LNCaP clone FGC (cell line): Measurements from ENCODE around the gene CES2.
"Not testable (repeated sequence)": the region's sequence is repeated elsewhere in the genome, so short reads cannot be mapped to it uniquely, and the experiment has no call there.

ENCODE experiments used
- DNase-seq: peaks from one replicate; pipeline ENCODE4 v3.0.0-alpha.2; 2011; ENCODE audit warnings: low read depth
- H3K4me3 ChIP-seq: 2 replicates; pipeline ENCODE4 v1.5.1; 2011; ENCODE audit warnings: mild to moderate bottlenecking, low read depth, low read length, control low read depth
- TF ChIP-seq, protein P1 (sequence below): IDR thresholded peaks from 2 replicates; pipeline ENCODE4 v1.5.1; 2012; ENCODE audit warnings: mild to moderate bottlenecking; ENCODE audit not compliant: control insufficient read depth, insufficient read depth; ENCODE audit errors: extremely low read depth

The CES2 gene

DNA sequence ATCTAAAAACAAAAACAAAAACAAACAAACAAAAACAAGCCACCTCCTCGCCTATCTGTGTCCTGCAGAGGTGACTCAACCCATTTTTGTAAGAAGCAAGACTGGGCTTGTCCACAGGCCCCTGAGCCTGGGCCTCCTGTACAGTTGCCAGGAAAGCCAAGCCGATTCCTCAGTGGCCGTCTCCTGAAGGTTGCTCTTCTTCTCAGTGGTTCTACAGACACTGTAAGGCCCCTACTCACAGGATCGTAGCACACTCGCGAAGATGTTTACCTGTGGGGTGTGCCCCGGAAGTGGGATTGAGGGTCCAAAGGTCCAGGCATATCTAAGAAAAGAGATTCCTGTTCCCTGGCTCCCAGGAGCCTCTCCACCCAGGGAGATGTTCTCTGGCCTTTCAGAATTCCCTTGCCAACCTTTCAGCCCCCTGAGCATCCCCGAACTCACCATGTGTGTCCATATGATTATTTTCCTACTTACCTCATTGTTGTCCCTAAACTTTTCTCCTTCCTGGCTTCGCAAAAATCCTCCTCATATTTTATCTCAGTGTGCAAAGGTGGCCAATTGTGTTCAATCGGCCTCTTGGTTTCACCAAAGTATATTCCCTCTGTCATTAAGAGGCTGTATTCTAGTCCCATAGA lies 18.3 kb downstream of the CES2 start:
- no peak for DNase-seq
- H3K4me3 ChIP-seq, result no peak overlapping the region
- TF ChIP-seq, protein P1, sequence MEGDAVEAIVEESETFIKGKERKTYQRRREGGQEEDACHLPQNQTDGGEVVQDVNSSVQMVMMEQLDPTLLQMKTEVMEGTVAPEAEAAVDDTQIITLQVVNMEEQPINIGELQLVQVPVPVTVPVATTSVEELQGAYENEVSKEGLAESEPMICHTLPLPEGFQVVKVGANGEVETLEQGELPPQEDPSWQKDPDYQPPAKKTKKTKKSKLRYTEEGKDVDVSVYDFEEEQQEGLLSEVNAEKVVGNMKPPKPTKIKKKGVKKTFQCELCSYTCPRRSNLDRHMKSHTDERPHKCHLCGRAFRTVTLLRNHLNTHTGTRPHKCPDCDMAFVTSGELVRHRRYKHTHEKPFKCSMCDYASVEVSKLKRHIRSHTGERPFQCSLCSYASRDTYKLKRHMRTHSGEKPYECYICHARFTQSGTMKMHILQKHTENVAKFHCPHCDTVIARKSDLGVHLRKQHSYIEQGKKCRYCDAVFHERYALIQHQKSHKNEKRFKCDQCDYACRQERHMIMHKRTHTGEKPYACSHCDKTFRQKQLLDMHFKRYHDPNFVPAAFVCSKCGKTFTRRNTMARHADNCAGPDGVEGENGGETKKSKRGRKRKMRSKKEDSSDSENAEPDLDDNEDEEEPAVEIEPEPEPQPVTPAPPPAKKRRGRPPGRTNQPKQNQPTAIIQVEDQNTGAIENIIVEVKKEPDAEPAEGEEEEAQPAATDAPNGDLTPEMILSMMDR, result no peak

DNA sequence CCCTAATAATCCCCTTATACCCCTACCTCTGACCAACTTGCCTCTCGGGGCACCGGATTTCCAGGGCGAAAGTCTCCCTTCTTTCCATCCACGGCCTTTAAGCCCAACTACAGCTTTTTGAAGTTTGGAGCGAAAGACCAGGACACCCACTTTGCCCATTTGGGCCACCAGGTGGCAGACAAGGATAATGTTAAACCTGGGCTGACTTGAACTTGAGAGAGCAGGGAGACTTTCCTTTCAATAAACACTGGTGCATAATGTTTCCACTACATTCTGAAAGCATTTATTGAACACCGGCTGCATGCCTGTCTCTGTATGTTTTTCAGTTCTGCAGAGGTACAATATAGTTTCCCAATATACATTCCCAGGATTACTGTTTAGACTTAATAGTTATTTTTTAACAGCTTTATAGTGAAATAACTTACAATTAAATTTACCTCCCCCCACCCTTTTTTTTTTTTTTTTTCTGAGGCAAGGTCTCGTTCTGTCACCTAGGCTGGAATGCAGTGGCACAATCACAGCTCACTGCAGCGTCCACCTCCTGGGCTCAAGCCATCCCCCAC lies 18.9 kb downstream of the CES2 start:
- no peak for DNase-seq
- no peak overlapping the region for H3K4me3 ChIP-seq
- TF ChIP-seq, protein P1, result peak; percentile 94

DNA sequence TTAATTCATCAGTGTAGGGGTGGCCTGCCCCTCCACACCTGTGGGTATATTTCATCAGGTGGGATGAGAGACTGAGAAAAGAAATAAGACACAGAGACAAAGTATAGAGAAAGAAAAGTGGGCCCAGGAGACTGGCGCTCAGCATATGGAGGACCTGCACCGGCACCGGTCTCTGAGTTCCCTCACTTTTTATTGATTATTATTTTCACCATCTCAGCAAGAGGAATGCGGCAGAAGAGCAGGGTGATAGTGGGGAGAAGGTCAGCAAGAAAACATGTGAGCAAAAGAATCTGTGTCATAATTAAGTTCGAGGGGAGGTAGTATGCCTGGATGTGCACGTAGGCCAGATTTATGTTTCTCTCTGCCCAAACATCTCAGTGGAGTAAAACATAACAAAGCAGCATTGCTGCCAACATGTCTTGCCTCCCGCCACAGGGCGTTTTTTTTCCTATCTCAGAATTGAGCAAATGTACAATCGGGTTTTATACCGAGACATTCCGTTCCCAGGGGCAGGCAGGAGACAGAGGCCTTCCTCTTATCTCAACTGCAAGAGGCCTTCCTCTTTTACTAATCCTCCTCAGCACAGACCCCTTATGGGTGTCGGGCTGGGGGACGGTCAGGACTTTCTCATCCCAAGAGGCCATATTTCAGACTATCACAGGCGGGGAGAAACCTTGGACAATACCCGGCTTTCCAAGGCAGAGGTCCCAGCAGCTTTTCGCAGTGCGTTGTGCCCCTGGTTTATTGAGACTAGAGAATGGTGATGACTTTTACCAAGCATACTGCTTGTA lies 20.2 kb downstream of the CES2 start:
- not testable (repeated sequence) for DNase-seq, H3K4me3 ChIP-seq

DNA sequence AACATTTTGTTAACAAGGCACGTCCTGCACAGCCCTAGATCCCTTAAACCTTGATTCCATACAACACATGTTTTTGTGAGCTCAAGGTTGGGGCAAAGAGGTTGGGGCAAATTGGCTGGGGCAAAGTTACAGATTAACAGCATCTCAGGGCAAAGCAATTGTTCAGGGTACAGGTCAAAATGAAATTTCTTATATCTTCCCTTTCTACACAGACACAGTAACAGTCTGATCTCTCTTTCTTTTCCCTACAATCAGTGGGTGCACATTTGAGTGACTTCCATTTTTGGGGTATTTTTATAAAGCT lies 20.8 kb downstream of the CES2 start:
- not testable (repeated sequence) for DNase-seq, H3K4me3 ChIP-seq

DNA sequence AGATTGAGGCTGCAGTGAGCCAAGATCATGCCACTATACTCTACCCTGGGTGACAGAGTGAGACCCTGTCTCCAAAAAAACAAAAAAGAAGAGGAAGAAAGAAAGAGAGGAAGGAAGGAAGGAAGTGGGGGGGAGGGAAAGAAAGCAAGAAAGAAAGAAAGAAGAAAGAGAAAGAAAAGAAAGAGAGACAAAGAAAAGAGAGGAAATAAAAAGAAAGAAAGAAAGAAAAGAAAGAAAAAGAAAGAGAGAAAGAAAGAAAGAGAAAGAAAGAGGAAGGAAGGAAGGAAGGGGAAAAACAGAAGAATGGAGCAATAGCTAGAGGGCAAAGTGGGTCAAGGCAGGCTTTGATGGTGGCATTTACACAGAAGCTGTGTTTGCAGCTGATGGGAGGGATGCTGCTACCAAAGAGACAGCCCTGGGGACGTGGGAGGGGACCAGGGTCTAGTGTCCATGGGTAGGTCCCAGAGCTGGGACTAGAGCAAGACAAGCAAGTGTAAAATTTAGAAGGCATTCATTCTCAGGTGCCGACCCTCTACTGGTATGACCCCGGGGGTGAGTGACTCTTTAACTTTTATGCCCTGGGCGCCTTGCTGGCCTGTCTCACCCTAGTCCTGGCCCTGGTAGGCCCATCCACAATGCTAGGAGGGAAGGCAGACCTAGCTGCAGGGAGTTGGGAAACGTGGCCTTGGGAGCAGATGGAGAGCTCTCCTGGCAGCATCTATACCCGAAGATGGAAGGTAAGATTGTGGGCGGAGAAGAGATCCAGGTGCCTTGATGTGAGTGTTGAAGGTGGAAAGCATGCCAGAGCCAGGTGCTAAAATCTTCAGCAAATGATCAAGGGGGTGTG lies 23.8 kb downstream of the CES2 start:
- DNase-seq, result no peak
- TF ChIP-seq, protein P1, result no peak
- H3K4me3 ChIP-seq, result no peak overlapping the region

DNA sequence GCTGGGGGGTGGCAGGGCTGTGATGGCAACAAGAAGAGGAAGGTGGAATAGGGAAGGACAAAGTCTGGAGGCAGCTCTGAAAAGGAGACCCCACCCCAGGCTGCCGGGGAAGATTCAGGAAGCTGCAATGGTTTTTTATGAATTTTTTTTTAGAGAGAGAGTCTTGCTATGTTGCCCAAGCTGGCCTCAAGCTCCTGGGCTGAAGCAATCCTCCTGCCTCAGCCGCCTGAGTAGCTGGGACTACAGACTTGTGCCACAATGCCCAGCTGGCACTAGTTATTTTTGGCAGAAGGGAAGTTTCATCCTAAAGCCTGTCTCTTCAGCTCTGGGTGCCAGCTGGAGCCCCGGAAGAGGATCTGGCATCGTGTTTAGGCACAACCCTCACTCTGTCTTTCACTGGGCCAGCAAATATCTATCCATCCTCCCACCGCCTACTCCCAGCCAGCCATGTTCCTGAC lies 24.4 kb downstream of the CES2 start:
- no peak for DNase-seq
- TF ChIP-seq, protein P1, result no peak
- no peak overlapping the region for H3K4me3 ChIP-seq

DNA sequence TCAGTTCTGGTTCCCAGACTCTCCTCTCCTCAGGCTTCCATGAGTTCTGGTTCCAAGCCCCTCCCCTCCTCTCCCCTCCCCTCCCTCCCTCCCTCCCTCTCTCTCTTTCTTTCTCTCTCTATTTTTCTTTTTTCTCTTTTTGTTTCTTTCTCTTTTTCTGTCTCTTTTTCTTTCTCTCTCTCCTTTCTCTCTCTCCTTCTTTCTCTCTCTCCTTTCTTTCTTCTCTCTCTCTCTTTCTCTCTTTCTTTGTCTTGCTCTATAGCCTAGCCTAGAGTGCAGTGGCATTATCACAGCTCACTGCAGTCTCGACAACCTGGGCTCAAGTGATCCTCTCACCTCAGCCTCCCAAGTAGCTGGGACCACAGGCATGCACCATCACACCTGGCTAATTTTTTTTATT lies 25.0 kb downstream of the CES2 start:
- H3K4me3 ChIP-seq, result no peak overlapping the region
- no peak for DNase-seq
- TF ChIP-seq, protein P1, result no peak
